NCI-H1092 treated with DMSO at 0.1 percent for 48 hours (cell line): Measurements from ENCODE around the gene OTP.
"Not testable (repeated sequence)": the region's sequence is repeated elsewhere in the genome, so short reads cannot be mapped to it uniquely, and the experiment has no call there.

Experiments used
- DNase-seq: peaks from one replicate; lab custom pipeline; 2025; lab: John Stamatoyannopoulos, UW

The OTP gene

GRCh38 chr5:77608927-77609326, 29.6 kb downstream of the OTP start:
- not testable (repeated sequence) for DNase-seq

- no peak for DNase-seq
Observed at GRCh38 chr5:77607324-77607723, 31.2 kb downstream of the OTP start.

GRCh38 chr5:77606279-77606678, 32.2 kb downstream of the OTP start:
- DNase-seq: no peak

GRCh38 chr5:77599679-77600078, 38.8 kb downstream of the OTP start:
- DNase-seq: no peak

GRCh38 chr5:77590347-77590746, 48.2 kb downstream of the OTP start:
- DNase-seq: no peak

GRCh38 chr5:77588175-77588574, 50.3 kb downstream of the OTP start:
- no peak for DNase-seq

GRCh38 chr5:77586101-77586500, 52.4 kb downstream of the OTP start:
- no peak for DNase-seq

- not testable (repeated sequence) for DNase-seq
Observed at GRCh38 chr5:77582143-77582542, 56.4 kb downstream of the OTP start.
